AG04450 (cell line): ENCODE measurements around the gene AUTS2. TPM values are rescaled to one million over a fixed set of nuclear protein-coding genes. Genes with fewer than 3 reads are reported as not detected.

Experiments used
- CTCF ChIA-PET: fragments of 300-600, 350-600 bp; formaldehyde crosslinking; extraction: SDS; loops from one replicate; lab custom pipeline; 2022; ENCODE audit warnings: antibody characterized with exemption, inconsistent platforms; lab: Charles Lee
- POLR2A ChIA-PET: fragments of 350-600 bp; formaldehyde crosslinking; extraction: SDS; loops from one replicate; lab custom pipeline; 2021; ENCODE audit warnings: antibody characterized with exemption, inconsistent platforms; lab: Yijun Ruan, JAX
- DNase-seq: peaks from one replicate; pipeline ENCODE4 v3.0.0-alpha.2; 2011; ENCODE audit warnings: low read depth, low spot score
- H3K27ac ChIP-seq: one replicate; pipeline ENCODE4 v1.5.1; 2012; ENCODE audit warnings: low read depth, low read length, control low read depth
- H3K27me3 ChIP-seq: one replicate; pipeline ENCODE4 v1.6.0; 2012; ENCODE audit warnings: low read length; ENCODE audit not compliant: control insufficient read depth, insufficient read depth
- H3K4me3 ChIP-seq: 2 replicates; pipeline ENCODE4 v1.5.1; 2011; ENCODE audit warnings: mild to moderate bottlenecking, low read depth, low read length, control low read depth
- H3K9me3 ChIP-seq: 2 replicates; pipeline ENCODE4 v1.5.1; 2012; ENCODE audit warnings: low read length; ENCODE audit not compliant: control insufficient read depth, insufficient read depth
- CTCF ChIP-seq: IDR thresholded peaks from 2 replicates; pipeline ENCODE4 v1.5.1; 2011; ENCODE audit warnings: low read depth, low read length, control low read depth, inconsistent platforms
- polyA plus RNA-seq: library from polyadenylated mRNA; depleted of rRNA; stranded (reverse); fragments of >200 nt; gene quantifications from 2 replicates; pipeline ENCODE4 v1.2.3, GENCODE V29; 2011

Gene AUTS2
- polyA plus RNA-seq, 1 experiment: 1.5 TPM

GRCh38 chr7:70237831-70238575, 639.7 kb downstream of the AUTS2 start:
- no peaks in the 10 kb centered on the region for H3K9me3 ChIP-seq
- CTCF ChIA-PET: no interaction called here
- POLR2A ChIA-PET: no interaction called here

GRCh38 chr7:70239918-70240317, 641.6 kb downstream of the AUTS2 start:
- ChIA-PET POLR2A (no interaction called here), CTCF (no interaction called here)
- Histone ChIP-seq H3K27ac (no peak overlapping the region), H3K27me3 (no peaks in the 10 kb centered on the region), H3K4me3 (no peak overlapping the region), H3K9me3 (no peaks in the 10 kb centered on the region)
- no peak for DNase-seq
- no peak for TF ChIP-seq CTCF

More at GRCh38 chr7:70237831-70238575, 639.7 kb downstream of the AUTS2 start:
- TF ChIP-seq CTCF: no peak
- no peak overlapping the region for H3K4me3 ChIP-seq
- no peak for DNase-seq
- no peaks in the 10 kb centered on the region for H3K27me3 ChIP-seq
- no peak overlapping the region for H3K27ac ChIP-seq

GRCh38 chr7:70240873-70241272, 642.6 kb downstream of the AUTS2 start:
- ChIA-PET CTCF (no interaction called here), POLR2A (no interaction called here)
- H3K4me3 ChIP-seq: no peak overlapping the region
- H3K27ac ChIP-seq: no peak overlapping the region
- no peak for DNase-seq
- H3K9me3 ChIP-seq: no peaks in the 10 kb centered on the region
- no peak for TF ChIP-seq CTCF
- H3K27me3 ChIP-seq: no peaks in the 10 kb centered on the region

GRCh38 chr7:70241536-70242175, 643.4 kb downstream of the AUTS2 start:
- ChIA-PET POLR2A (no interaction called here), CTCF (no interaction called here)
- no peaks in the 10 kb centered on the region for H3K27me3 ChIP-seq
- no peak overlapping the region for H3K4me3 ChIP-seq
- H3K9me3 ChIP-seq: no peaks in the 10 kb centered on the region
- H3K27ac ChIP-seq: no peak overlapping the region
- no peak for DNase-seq
- no peak for TF ChIP-seq CTCF

GRCh38 chr7:70242826-70243225, 644.6 kb downstream of the AUTS2 start:
- no peak overlapping the region for H3K4me3 ChIP-seq
- CTCF ChIA-PET: no interaction called here
- H3K27ac ChIP-seq: no peak overlapping the region
- POLR2A ChIA-PET: no interaction called here
- H3K9me3 ChIP-seq: no peaks in the 10 kb centered on the region
- TF ChIP-seq CTCF: no peak
- DNase-seq: no peak
- no peaks in the 10 kb centered on the region for H3K27me3 ChIP-seq
